GM12873 (cell line): ENCODE results near the gene NRCAM.

Source experiments
- TF ChIP-seq, protein P1 (sequence below): IDR thresholded peaks from 2 replicates; pipeline ENCODE4 v1.5.1; 2012; ENCODE audit warnings: low read depth, mild to moderate bottlenecking, moderate library complexity, low read length, control low read depth; ENCODE audit not compliant: insufficient read depth; ENCODE audit errors: missing control alignments

Gene NRCAM

DNA sequence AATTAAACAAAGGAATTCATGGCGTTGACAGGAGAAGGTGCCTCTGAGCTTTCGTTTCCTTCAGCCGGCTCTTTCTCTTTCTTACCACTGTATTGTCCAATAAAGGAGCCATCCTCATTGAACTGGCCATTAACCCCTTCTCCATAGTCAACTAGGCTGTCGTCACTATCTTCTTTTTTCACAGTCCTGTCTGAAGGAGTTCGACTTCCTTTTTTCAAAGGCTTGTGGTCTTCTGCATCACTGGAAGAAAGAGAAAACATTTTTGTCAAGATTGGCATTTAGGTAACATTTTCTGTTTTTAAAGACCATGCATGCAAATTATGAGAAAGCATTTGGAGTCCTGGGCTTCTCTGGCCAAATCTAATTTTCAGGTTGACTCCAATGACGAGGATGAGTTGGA is 306.3 kb downstream of the NRCAM start:
- TF ChIP-seq, protein P1, sequence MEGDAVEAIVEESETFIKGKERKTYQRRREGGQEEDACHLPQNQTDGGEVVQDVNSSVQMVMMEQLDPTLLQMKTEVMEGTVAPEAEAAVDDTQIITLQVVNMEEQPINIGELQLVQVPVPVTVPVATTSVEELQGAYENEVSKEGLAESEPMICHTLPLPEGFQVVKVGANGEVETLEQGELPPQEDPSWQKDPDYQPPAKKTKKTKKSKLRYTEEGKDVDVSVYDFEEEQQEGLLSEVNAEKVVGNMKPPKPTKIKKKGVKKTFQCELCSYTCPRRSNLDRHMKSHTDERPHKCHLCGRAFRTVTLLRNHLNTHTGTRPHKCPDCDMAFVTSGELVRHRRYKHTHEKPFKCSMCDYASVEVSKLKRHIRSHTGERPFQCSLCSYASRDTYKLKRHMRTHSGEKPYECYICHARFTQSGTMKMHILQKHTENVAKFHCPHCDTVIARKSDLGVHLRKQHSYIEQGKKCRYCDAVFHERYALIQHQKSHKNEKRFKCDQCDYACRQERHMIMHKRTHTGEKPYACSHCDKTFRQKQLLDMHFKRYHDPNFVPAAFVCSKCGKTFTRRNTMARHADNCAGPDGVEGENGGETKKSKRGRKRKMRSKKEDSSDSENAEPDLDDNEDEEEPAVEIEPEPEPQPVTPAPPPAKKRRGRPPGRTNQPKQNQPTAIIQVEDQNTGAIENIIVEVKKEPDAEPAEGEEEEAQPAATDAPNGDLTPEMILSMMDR, result no peak

DNA sequence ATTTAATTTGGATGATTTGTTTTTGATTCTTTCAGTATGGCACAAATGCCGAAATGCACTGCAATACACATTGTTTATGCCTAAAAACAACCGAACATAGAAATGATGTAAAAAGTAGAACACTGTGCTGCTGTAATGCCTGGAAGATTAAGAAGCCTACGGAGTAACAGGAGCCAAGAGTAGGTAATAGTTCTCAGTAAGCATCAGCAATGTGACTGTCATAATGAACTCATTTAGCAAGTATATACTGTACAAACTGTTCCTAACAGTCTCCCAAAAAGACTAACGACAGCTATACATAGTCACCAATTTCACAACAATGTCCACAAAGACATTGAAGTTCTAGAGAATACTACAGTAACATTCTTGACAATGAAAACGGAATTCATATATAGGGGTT is 307.1 kb downstream of the NRCAM start:
- TF ChIP-seq, protein P1, result no peak

DNA sequence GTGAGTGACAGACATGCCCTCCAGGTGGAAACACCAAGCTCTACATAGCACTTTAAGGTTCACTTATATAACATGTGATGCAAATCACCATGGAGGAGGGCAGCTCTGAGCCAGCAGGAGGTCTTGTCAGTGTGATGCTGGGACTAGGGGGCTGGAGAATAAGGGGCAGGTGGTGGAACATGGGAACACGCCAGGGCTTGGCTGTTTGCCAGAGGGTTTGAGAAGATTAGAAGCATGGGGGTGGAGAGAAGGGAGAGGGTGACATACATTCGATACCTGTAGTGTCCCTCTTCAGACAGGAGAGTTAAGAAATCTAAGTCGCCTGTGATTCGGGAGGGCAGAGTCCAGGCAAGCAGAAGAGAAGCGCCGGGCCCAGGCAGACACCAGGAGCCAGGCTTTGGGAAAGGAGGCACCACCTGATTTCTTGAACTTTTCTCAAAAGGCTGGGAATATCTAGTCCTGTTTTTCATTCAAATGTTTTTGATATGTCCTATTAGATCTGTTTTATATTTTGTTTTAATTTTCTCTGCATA is 309.1 kb downstream of the NRCAM start:
- TF ChIP-seq, protein P1, result no peak

DNA sequence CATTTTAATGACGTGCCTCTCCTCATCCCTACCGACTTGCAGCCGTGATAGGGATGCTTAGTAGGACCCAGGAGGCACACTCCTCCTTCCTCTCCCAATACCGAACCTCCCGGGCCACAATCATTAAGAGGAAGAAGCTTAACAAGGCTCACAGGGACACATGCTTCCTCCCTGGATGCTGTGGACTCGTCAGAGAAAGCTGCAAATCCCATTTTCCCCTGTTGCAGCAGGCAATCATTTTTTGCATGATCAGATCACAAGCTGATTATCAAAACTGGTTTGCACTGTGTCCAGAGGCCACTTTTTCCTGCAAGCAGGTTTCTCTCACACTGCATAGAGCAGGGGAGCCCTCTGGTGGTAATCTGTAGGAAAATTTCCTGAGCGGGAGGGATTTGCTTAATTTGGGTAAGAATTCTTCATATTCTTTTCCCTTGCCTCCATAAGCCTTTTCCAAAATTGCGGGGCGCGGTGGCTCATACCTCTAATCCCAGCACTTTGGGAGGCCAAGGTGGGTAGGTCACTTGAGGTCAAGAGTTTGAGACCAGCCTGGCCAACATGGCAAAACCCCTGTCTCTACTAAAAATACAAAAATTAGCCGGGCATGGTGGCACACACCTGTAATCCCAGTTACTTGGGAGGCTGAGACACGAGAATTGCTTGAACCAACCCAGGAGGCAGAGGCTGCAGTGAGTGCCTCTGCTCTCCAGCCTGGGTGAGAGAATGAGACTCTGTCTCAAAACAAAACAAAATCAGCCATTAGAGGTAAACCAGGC is 310.0 kb downstream of the NRCAM start:
- TF ChIP-seq, protein P1, result peak; percentile 88

DNA sequence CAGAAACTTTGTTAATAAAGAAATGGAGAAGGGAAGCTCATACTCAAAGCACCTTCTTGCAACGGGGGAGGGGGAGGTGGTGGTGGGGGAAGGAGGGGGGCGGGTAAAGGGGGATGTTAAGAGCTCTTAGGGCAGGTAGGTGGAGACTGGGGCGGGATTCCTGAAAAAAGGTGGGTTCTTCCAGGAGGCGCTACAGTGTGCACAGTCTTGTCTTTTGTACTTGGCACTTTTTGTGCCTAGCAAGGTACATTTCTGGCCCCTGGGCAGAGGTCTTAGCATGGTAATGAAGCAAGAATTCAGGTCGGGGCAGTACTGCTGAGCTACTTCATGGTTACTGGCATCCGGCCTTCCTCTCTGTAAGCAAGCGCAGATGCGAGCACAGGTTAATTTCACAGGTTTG is 310.8 kb downstream of the NRCAM start:
- TF ChIP-seq, protein P1, result no peak

DNA sequence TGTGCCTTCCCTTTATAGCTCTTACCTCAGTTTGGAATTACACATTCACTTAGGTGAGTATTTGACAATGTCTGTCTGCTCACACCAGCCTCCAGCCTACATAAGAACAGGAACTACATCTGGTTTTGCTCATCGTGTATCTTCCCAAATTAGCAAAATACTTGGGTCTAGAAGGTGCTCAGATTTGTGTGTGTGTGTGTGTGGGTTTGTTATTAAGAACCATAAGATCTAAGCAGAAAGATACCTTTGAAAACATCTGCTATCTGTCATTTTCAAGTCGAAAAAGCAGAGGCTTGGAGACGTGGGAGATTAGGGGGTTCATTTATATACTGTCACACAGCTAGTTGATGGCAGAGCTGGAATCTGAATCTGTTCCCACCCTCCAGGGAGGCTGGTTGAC is 311.3 kb downstream of the NRCAM start:
- TF ChIP-seq, protein P1, result no peak

DNA sequence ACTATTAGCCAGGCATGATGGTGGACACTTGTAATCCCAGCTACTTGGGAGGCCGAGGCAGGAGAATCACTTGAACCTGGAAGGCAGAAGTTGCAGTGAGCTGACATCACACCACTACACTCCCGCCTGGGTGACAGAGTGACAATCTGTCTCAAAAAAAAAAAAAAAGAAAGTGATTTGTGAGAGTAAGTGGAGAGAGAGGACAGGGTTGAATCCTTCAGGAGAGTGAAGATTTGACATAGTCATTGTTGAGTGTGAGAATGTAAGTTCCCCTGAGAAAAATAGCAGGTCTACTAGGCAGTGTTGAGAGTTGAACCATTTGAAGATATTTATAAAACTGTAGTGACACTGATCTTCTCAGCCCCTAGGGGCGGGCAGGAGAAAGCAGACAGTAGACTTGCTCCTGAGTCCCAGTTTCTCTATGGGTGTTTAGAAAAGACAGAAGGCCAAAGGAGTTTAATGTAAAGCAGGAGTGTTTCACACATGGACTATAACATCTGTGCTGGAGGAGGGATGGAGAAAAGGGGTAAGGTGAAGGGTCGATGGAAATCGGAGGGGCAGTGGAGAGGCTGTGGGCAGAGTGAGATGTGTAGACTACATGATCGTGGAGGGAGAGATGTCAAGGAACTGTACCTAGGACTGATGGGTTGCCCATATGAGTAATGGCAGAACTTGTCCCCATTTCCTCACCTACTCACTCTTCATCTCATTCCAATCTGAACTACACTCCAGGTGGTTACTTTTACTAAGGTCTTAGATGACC is 312.4 kb downstream of the NRCAM start:
- TF ChIP-seq, protein P1, result no peak
